HL-60 (cell line): ENCODE measurements around the gene BABAM2.

Experiments
- DNase-seq, 2 experiments: peaks; one replicate each; pipeline ENCODE4 v3.0.0-alpha.2; 2010 to 2020; ENCODE audit warnings: low read depth in 1 of 2, low spot score in 1 of 2
- H3K27ac ChIP-seq: fragments of 250-450 bp; sonication (Bioruptor Pico); replicated peaks from 2 replicates; pipeline ENCODE4 v1.5.1; 2020; ENCODE audit warnings: mild to moderate bottlenecking, moderate library complexity
- H3K27me3 ChIP-seq: fragments of 250-450 bp; sonication (Bioruptor Pico); 2 replicates; pipeline ENCODE4 v1.5.1; 2021; ENCODE audit warnings: mild to moderate bottlenecking, moderate library complexity; ENCODE audit not compliant: insufficient read depth, poor library complexity, severe bottlenecking
- H3K4me3 ChIP-seq: replicated peaks from 2 replicates; pipeline ENCODE4 v1.5.1; 2011; ENCODE audit warnings: mild to moderate bottlenecking, control low read depth, low read length; ENCODE audit not compliant: insufficient read depth
- GABPA ChIP-seq: IDR thresholded peaks from 2 replicates; pipeline ENCODE4 v1.6.1; 2012; ENCODE audit warnings: low read depth
- POLR2AphosphoS5 ChIP-seq: IDR thresholded peaks from 2 replicates; pipeline ENCODE4 v1.6.1; 2012; ENCODE audit warnings: low read depth
- SPI1 ChIP-seq: IDR thresholded peaks from 2 replicates; pipeline ENCODE4 v1.6.1; 2012; ENCODE audit warnings: low read depth, mild to moderate bottlenecking, borderline replicate concordance
- TF ChIP-seq, protein P1 (sequence below): IDR thresholded peaks from 2 replicates; pipeline ENCODE4 v1.6.1; 2012; ENCODE audit warnings: low read depth; ENCODE audit not compliant: insufficient replicate concordance
- TF ChIP-seq, protein P2 (sequence below): IDR thresholded peaks from one replicate; pipeline ENCODE4 v1.5.1; 2011; ENCODE audit warnings: low read length, control low read depth, inconsistent platforms; ENCODE audit not compliant: insufficient read depth

BABAM2 gene

DNA sequence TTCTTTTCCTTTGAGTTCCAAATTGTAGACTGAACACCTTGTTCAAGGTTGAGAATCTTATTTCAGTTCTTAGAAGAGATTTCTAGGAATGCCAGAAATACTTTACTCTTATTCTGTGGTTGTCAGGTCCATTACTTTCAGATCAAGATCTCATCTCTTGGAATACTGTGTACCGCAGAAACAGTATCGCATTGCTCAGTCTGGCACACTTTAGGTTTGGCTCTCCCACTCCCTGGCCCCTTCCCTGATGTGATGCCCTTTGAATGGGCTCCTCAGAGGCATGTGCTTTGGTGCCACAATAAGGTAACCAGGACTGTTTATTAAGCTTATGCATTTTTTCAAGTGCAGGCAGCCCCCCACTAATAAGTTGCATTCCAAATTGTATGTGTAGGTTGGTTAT is 257.5 kb downstream of the BABAM2 start:
- TF ChIP-seq, protein P1, sequence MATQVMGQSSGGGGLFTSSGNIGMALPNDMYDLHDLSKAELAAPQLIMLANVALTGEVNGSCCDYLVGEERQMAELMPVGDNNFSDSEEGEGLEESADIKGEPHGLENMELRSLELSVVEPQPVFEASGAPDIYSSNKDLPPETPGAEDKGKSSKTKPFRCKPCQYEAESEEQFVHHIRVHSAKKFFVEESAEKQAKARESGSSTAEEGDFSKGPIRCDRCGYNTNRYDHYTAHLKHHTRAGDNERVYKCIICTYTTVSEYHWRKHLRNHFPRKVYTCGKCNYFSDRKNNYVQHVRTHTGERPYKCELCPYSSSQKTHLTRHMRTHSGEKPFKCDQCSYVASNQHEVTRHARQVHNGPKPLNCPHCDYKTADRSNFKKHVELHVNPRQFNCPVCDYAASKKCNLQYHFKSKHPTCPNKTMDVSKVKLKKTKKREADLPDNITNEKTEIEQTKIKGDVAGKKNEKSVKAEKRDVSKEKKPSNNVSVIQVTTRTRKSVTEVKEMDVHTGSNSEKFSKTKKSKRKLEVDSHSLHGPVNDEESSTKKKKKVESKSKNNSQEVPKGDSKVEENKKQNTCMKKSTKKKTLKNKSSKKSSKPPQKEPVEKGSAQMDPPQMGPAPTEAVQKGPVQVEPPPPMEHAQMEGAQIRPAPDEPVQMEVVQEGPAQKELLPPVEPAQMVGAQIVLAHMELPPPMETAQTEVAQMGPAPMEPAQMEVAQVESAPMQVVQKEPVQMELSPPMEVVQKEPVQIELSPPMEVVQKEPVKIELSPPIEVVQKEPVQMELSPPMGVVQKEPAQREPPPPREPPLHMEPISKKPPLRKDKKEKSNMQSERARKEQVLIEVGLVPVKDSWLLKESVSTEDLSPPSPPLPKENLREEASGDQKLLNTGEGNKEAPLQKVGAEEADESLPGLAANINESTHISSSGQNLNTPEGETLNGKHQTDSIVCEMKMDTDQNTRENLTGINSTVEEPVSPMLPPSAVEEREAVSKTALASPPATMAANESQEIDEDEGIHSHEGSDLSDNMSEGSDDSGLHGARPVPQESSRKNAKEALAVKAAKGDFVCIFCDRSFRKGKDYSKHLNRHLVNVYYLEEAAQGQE, result no peak
- TF ChIP-seq, protein P2, sequence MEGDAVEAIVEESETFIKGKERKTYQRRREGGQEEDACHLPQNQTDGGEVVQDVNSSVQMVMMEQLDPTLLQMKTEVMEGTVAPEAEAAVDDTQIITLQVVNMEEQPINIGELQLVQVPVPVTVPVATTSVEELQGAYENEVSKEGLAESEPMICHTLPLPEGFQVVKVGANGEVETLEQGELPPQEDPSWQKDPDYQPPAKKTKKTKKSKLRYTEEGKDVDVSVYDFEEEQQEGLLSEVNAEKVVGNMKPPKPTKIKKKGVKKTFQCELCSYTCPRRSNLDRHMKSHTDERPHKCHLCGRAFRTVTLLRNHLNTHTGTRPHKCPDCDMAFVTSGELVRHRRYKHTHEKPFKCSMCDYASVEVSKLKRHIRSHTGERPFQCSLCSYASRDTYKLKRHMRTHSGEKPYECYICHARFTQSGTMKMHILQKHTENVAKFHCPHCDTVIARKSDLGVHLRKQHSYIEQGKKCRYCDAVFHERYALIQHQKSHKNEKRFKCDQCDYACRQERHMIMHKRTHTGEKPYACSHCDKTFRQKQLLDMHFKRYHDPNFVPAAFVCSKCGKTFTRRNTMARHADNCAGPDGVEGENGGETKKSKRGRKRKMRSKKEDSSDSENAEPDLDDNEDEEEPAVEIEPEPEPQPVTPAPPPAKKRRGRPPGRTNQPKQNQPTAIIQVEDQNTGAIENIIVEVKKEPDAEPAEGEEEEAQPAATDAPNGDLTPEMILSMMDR, result no peak
- TF ChIP-seq GABPA (no peak), SPI1 (no peak), POLR2AphosphoS5 (no peak)
- Histone ChIP-seq H3K27ac (no peak overlapping the region), H3K27me3 (no peaks in the 10 kb centered on the region), H3K4me3 (no peak overlapping the region)
- no peak for DNase-seq

DNA sequence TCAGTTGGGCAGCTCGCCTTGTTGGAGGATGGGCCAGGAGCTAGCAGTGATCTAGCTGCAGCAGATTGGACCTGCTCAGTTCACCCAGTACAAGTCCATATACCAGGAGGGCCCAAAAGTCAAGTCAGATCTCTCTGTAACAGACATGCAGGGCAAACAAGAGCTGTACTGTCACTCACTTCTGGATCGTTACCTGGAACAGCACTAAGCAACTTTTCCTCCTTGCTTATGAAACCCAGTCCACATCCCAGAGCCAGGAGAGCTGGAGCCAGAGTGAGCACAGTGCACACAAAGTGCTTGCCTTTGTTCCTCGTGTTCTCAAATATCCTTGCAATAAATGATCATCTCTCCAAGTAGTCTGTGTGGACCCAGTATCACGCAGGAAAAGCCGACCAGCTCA is 258.0 kb downstream of the BABAM2 start:
- H3K4me3 ChIP-seq, result no peak overlapping the region
- H3K27ac ChIP-seq, result no peak overlapping the region
- H3K27me3 ChIP-seq, result no peaks in the 10 kb centered on the region
- TF ChIP-seq, protein P1, result no peak
- TF ChIP-seq, protein P2, result no peak
- TF ChIP-seq POLR2AphosphoS5 (no peak), SPI1 (no peak), GABPA (no peak)
- no peak for DNase-seq

DNA sequence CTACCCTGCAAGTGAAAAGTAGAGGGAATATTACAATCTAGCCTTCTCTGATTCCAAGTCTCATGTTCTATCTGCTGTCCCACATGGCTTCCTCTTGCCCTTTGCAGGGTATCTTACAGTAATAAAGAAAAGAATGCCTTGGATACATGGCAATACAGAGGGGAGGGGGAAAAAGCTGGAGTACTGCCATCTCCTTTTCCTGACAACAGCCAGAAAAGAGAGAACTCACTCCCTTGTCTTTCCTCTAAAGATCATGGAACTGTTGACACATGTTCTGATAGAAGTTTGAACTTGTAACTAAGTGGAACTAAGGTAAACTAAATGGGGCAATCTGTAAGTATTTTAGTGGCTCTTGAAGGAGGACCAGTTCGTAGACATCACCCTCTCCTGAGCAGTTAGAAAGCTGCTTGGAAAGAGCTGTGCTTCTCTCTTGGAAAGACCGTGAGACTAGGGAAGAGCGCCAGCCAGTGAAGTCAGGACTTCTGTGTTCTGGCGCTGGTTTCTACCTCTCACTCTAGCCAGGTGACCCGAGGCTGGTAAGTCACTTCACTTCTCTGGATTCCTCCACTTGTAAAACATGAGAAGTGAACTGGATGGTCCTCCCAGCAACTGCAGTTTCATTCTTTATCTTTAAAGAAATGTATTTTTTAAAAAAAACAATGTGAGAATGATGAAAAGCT is 259.8 kb downstream of the BABAM2 start:
- H3K27me3 ChIP-seq, result no peaks in the 10 kb centered on the region
- no peak for DNase-seq
- TF ChIP-seq, protein P2, result no peak
- no peak for TF ChIP-seq GABPA
- no peak for TF ChIP-seq SPI1
- TF ChIP-seq, protein P1, result no peak
- no peak for TF ChIP-seq POLR2AphosphoS5
- H3K27ac ChIP-seq, result no peak overlapping the region
- no peak overlapping the region for H3K4me3 ChIP-seq
